ENCODE results near the gene FDX2.

FDX2 gene

DNA sequence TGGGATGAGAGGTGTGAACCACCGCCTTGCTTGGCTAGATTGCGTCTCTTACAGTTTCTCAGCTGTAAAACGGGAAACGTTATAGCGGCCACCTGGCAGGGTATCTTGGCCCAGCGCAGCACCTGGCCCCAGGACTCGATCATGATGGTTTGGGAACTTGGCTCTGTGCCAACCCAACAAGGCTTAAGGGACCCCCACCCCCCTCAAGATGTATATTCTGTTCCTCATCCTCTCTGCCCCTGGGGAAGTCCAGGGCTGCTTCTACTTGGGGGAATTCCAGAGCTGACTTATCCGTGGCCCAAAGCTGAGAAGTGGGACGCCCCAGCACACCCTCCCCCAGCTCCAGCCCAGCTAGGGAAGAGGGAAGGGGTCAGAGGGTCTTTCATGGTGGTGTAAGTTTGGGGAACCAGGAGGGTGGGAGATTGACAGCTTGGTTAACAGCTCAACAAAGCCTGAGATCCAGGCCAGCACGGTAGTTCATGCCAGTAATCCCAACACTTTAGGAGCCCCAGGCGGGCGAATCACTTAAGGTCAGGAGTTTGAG lies 44.2 kb downstream of the FDX2 start:
- CTCF ChIA-PET, result interaction anchor here (0.6 to 19.7 kb wide), 16 partner anchors 9 to 340 kb away, joined by 3 to 1180 read pairs (median 5); partner anchors contain the start of genes CDC37, ICAM4, ICAM5 and RAVER1
- POLR2A ChIA-PET, result interaction anchor here (0.8 to 3.0 kb wide), 4 partner anchors 18 to 109 kb away, joined by 3 to 11 read pairs (median 7); partner anchors contain the start of genes ICAM5, RAVER1 and TYK2
- TF ChIP-seq, protein P1, sequence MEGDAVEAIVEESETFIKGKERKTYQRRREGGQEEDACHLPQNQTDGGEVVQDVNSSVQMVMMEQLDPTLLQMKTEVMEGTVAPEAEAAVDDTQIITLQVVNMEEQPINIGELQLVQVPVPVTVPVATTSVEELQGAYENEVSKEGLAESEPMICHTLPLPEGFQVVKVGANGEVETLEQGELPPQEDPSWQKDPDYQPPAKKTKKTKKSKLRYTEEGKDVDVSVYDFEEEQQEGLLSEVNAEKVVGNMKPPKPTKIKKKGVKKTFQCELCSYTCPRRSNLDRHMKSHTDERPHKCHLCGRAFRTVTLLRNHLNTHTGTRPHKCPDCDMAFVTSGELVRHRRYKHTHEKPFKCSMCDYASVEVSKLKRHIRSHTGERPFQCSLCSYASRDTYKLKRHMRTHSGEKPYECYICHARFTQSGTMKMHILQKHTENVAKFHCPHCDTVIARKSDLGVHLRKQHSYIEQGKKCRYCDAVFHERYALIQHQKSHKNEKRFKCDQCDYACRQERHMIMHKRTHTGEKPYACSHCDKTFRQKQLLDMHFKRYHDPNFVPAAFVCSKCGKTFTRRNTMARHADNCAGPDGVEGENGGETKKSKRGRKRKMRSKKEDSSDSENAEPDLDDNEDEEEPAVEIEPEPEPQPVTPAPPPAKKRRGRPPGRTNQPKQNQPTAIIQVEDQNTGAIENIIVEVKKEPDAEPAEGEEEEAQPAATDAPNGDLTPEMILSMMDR (IDR thresholded peaks at IDR 0.05; ENCODE audit: insufficient read depth, low read length, missing control alignments), result no peak
- peak overlapping the region; percentile 55 for H3K4me3 ChIP-seq (ENCODE audit: low read depth, low read length)
- DNase-seq (ENCODE audit: low read depth, low spot score), result no peak

DNA sequence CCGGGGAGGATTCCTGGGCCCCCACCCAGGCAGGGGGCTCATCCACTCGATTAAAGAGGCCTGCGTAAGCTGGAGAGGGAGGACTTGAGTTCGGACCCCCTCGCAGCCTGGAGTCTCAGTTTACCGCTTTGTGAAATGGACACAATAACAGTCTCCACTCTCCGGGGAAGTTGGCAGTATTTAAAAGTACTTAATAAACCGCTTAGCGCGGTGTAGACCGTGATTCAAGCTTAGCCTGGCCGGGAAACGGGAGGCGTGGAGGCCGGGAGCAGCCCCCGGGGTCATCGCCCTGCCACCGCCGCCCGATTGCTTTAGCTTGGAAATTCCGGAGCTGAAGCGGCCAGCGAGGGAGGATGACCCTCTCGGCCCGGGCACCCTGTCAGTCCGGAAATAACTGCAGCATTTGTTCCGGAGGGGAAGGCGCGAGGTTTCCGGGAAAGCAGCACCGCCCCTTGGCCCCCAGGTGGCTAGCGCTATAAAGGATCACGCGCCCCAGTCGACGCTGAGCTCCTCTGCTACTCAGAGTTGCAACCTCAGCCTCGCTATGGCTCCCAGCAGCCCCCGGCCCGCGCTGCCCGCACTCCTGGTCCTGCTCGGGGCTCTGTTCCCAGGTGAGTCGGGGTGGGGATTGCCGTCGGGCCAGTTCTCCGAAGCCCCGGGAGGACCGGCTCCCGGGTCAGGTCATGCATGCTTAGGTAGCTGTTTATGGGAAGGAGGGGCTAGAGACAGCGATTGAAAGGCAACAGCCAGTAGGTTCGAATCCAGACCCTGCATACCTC lies 45.0 kb downstream of the FDX2 start, which contains the start of gene ICAM1:
ICAM1 (plus strand) TSS at position 505 of the 779 bp plus-strand sequence; CDS start at position 545, 40 bp downstream.
- peak within 1 kb of the TSS; percentile 55 for H3K4me3 ChIP-seq (ENCODE audit: low read depth, low read length)
- ChIA-PET POLR2A (interaction anchor here (1.0 to 3.0 kb wide), 6 partner anchors 18 to 117 kb away, joined by 3 to 12 read pairs (median 7); partner anchors contain the start of genes RAVER1 and TYK2), CTCF (interaction anchor here (0.6 to 19.7 kb wide), 26 partner anchors 8 to 355 kb away, joined by 3 to 1180 read pairs (median 5); partner anchors contain the start of genes CDC37, ICAM4, ICAM5 and RAVER1)
- TF ChIP-seq, protein P1 (IDR thresholded peaks at IDR 0.05; ENCODE audit: insufficient read depth, low read length, missing control alignments), result no peak
- no peak for DNase-seq (ENCODE audit: low read depth, low spot score)

DNA sequence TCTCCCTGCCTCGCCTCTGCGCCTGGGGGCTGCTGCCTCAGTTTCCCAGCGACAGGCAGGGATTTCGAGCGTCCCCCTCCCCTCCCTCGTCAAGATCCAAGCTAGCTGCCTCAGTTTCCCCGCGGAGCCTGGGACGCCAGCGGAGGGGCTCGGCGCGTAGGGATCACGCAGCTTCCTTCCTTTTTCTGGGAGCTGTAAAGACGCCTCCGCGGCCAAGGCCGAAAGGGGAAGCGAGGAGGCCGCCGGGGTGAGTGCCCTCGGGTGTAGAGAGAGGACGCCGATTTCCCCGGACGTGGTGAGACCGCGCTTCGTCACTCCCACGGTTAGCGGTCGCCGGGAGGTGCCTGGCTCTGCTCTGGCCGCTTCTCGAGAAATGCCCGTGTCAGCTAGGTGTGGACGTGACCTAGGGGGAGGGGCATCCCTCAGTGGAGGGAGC lies 45.6 kb downstream of the FDX2 start:
- H3K4me3 ChIP-seq (ENCODE audit: low read depth, low read length), result peak overlapping the region; percentile 55
- TF ChIP-seq, protein P1 (IDR thresholded peaks at IDR 0.05; ENCODE audit: insufficient read depth, low read length, missing control alignments), result no peak
- POLR2A ChIA-PET, result interaction anchor here (1.1 to 3.0 kb wide), 5 partner anchors 19 to 121 kb away, joined by 3 to 12 read pairs (median 6); partner anchors contain the start of gene RAVER1
- CTCF ChIA-PET, result interaction anchor here (1.0 to 19.7 kb wide), 20 partner anchors 8 to 354 kb away, joined by 3 to 1180 read pairs (median 8); partner anchors contain the start of genes CDC37, FDX2, ICAM5 and RAVER1
- DNase-seq (ENCODE audit: low read depth, low spot score), result no peak

DNA sequence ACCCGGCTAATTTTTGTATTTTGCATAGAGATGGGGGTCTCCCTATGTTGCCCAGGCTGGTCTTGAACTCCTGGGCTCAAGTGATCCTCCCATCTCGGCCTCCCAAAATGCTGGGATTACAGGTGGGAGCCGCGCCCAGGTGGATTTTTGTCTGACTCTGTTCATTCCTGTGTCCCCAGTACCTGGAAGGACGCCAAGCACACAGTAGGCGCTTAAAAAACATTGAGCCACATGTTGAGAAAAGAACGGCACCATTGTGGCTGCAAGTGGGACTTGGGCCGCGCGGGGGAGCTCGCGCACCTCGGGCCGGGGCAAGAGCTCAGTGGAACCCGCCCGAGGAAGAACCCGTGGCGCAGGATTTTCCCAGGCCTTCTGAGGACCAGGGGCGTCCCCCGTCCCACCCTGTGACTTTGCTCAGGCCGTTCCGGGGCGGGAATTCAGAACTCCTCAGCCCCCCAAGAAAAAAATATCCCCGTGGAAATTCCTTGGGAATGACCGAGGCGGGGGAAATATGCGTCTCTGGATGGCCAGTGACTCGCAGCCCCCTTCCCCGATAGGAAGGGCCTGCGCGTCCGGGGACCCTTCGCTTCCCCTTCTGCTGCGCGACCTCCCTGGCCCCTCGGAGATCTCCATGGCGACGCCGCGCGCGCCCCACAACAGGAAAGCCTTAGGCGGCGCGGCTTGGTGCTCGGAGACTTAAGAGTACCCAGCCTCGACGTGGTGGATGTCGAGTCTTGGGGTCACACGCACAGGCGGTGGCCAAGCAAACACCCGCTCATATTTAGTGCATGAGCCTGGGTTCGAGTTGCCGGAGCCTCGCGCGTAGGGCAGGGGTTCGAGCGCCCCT lies 46.3 kb downstream of the FDX2 start:
- peak overlapping the region; percentile 27 for H3K4me3 ChIP-seq (ENCODE audit: low read depth, low read length)
- ChIA-PET POLR2A (interaction anchor here (0.6 to 3.0 kb wide), 7 partner anchors 20 to 122 kb away, joined by 3 to 12 read pairs (median 6); partner anchors contain the start of genes ICAM5 and RAVER1), CTCF (interaction anchor here (0.6 to 19.7 kb wide), 27 partner anchors 9 to 171 kb away, joined by 3 to 1180 read pairs (median 5); partner anchors contain the start of genes CDC37, FDX2, ICAM5 and RAVER1)
- TF ChIP-seq, protein P1 (IDR thresholded peaks at IDR 0.05; ENCODE audit: insufficient read depth, low read length, missing control alignments), result peak; percentile 97
- DNase-seq (ENCODE audit: low read depth, low spot score), result no peak

DNA sequence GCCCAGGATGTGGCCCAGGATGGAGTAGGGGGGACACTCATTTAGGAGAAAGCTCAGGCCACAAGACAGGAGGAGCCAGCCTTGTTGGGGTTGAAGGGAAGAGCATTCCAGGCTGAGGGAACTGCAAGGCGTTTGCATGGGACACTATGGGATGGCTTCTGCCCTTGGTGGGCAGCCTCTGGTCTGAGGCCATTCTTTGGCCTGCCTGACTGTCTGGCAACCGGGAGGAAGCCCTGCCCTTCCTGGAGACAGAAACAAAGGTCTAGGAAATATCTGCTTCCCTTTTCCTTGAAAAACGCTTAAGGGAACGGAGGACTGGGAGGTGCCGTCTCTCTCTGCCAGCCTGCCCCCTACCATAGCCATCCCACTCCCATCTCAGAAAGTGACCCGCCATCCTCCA lies 47.7 kb downstream of the FDX2 start:
- no peak for DNase-seq (ENCODE audit: low read depth, low spot score)
- ChIA-PET CTCF (interaction anchor here (0.9 to 19.7 kb wide), 10 partner anchors 10 to 336 kb away, joined by 3 to 1180 read pairs (median 6); partner anchors contain the start of genes CDC37, FDX2, RAVER1 and TYK2), POLR2A (no interaction called here)
- H3K4me3 ChIP-seq (ENCODE audit: low read depth, low read length), result no peak overlapping the region
- TF ChIP-seq, protein P1 (IDR thresholded peaks at IDR 0.05; ENCODE audit: insufficient read depth, low read length, missing control alignments), result no peak

Data from AG04449 (cell line).